SK-N-SH treated with all-trans-retinoic acid at 6 μM for 48 hours (cell line): ENCODE data around the gene TTC39C.

Experiments
- ATAC-seq: fragments of 200-7000 bp; cut with Tn5 transposase; 3 replicates; pipeline ENCODE4 v1.9.1; 2020; ENCODE audit warnings: mild to moderate bottlenecking, moderate library complexity
- ARNTL ChIP-seq: fragments of 450-650 bp; formaldehyde crosslinking; IDR thresholded peaks from 2 replicates; pipeline ENCODE4 v1.5.0; 2020; ENCODE audit warnings: low read depth, mild to moderate bottlenecking, moderate library complexity, borderline replicate concordance
- CSDC2 ChIP-seq: fragments of 250-450 bp; sonication (Bioruptor Pico); IDR thresholded peaks from 2 replicates; pipeline ENCODE4 v1.5.0; 2020; ENCODE audit warnings: mild to moderate bottlenecking, moderate library complexity
- ESRRG ChIP-seq: fragments of 250-450 bp; sonication (Bioruptor Pico); IDR thresholded peaks from 2 replicates; pipeline ENCODE4 v1.6.1; 2021; ENCODE audit warnings: mild to moderate bottlenecking
- GLIS3 ChIP-seq: fragments of 250-450 bp; sonication (Bioruptor Pico); IDR thresholded peaks from 2 replicates; pipeline ENCODE4 v1.5.0; 2020; ENCODE audit warnings: mild to moderate bottlenecking, moderate library complexity
- ISL1 ChIP-seq: fragments of 250-450 bp; sonication (Bioruptor Pico); IDR thresholded peaks from 2 replicates; pipeline ENCODE4 v2.1.2; 2022; ENCODE audit warnings: mild to moderate bottlenecking, moderate library complexity
- OSR1 ChIP-seq: fragments of 250-450 bp; sonication (Bioruptor Pico); IDR thresholded peaks from 2 replicates; pipeline ENCODE4 v1.8.0; 2022; ENCODE audit warnings: moderate library complexity, mild to moderate bottlenecking, inconsistent platforms
- POU6F1 ChIP-seq: fragments of 250-450 bp; sonication (Bioruptor Pico); IDR thresholded peaks from 2 replicates; pipeline ENCODE4 v1.8.0; 2021; ENCODE audit warnings: low read depth, mild to moderate bottlenecking, moderate library complexity, borderline replicate concordance
- RARB ChIP-seq: fragments of 250-450 bp; sonication (Bioruptor Pico); IDR thresholded peaks from 2 replicates; pipeline ENCODE4 v1.8.0; 2021; ENCODE audit warnings: mild to moderate bottlenecking, moderate library complexity
- SNAI2 ChIP-seq: fragments of 250-450 bp; sonication (Bioruptor Pico); IDR thresholded peaks from 2 replicates; pipeline ENCODE4 v1.5.0; 2020; ENCODE audit warnings: mild to moderate bottlenecking, moderate library complexity
- TSHZ2 ChIP-seq: fragments of 250-450 bp; sonication (Bioruptor Pico); IDR thresholded peaks from 2 replicates; pipeline ENCODE4 v1.5.0; 2020; ENCODE audit warnings: mild to moderate bottlenecking, moderate library complexity
- ZC3H10 ChIP-seq: fragments of 250-450 bp; sonication (Bioruptor Pico); IDR thresholded peaks from 2 replicates; pipeline ENCODE4 v1.5.1; 2021; ENCODE audit warnings: mild to moderate bottlenecking, moderate library complexity
- ZFP3 ChIP-seq: fragments of 250-450 bp; sonication (Bioruptor Pico); IDR thresholded peaks from 2 replicates; pipeline ENCODE4 v1.5.0; 2020; ENCODE audit warnings: mild to moderate bottlenecking, moderate library complexity
- ZFP30 ChIP-seq: fragments of 450-650 bp; formaldehyde crosslinking; IDR thresholded peaks from 2 replicates; pipeline ENCODE4 v1.5.0; 2022; ENCODE audit warnings: mild to moderate bottlenecking, moderate library complexity
- ZNF70 ChIP-seq: fragments of 450-650 bp; formaldehyde crosslinking; IDR thresholded peaks from 2 replicates; pipeline ENCODE4 v1.5.0; 2020; ENCODE audit warnings: mild to moderate bottlenecking, moderate library complexity
- ZNF8 ChIP-seq: fragments of 450-650 bp; formaldehyde crosslinking; IDR thresholded peaks from 2 replicates; pipeline ENCODE4 v1.5.0; 2020; ENCODE audit warnings: mild to moderate bottlenecking, moderate library complexity
- TF ChIP-seq, protein P1 (sequence below): fragments of 250-450 bp; sonication (Bioruptor Pico); IDR thresholded peaks from 2 replicates; pipeline ENCODE4 v1.5.1; 2021; ENCODE audit warnings: mild to moderate bottlenecking, moderate library complexity

Gene TTC39C

GRCh38 chr18:23969664-23970063 is 44.9 kb upstream of the TTC39C start (continued):
- TF ChIP-seq TSHZ2 (CRISPR knock-in tag) (no peak), ZC3H10 (CRISPR knock-in tag) (no peak), ZFP3 (no peak), CSDC2 (CRISPR knock-in tag) (no peak)
- TF ChIP-seq, protein P1, sequence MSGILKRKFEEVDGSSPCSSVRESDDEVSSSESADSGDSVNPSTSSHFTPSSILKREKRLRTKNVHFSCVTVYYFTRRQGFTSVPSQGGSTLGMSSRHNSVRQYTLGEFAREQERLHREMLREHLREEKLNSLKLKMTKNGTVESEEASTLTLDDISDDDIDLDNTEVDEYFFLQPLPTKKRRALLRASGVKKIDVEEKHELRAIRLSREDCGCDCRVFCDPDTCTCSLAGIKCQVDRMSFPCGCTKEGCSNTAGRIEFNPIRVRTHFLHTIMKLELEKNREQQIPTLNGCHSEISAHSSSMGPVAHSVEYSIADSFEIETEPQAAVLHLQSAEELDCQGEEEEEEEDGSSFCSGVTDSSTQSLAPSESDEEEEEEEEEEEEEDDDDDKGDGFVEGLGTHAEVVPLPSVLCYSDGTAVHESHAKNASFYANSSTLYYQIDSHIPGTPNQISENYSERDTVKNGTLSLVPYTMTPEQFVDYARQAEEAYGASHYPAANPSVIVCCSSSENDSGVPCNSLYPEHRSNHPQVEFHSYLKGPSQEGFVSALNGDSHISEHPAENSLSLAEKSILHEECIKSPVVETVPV: no peak
- TF ChIP-seq, all 23 proteins: peak for 0

DNA sequence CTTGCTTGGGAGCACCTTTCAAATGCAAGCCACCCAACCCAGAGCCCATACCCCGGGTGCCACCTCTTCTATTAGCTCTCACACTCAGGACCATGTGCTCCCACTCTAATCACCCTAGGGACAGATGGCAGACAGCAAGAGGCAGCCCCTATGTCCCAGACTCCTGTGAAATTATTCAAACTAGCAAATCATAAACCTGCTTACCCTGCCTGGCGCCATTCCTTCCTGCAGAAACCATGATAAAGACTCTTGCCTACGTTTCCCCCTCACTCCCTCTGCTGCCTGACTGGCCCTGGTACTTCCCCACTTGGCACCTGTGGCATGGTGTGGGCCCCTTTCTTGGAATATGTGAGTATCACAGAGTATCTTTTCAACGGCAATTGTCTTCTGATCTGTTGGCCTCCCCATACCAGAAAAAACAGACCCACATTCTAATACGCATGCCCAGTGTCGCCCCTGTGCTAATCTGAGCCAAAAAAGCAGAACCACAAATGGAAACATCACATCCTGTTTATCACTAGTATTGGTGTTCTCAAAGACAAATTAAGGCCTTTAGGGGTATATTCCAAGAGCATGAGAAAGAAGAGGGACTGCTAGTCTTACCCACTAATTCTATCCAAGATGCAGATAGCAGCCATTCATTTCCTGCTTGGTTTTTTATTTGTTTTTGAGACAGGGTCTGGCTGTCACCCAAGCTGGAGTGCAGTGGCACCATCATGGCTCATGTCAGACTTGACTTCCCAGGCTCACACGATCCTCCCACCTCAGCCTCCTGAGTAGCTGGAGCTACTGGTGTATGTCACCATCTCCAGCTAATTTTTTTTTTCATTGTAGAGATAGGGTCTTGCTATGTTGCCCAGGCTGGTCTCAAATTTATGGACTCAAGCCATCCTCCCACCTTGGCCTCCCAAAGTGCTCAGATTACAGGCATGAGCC is 44.1 kb upstream of the TTC39C start:
- TF ChIP-seq ZFP30 (CRISPR knock-in tag) (no peak), OSR1 (CRISPR knock-in tag) (no peak), ZFP3 (no peak), ISL1 (CRISPR knock-in tag) (no peak), TSHZ2 (CRISPR knock-in tag) (no peak), ZNF8 (CRISPR knock-in tag) (no peak), POU6F1 (CRISPR knock-in tag) (no peak)
- TF ChIP-seq, protein P1: no peak
- TF ChIP-seq, all 23 proteins: peak for 0
- no peak for ATAC-seq

DNA sequence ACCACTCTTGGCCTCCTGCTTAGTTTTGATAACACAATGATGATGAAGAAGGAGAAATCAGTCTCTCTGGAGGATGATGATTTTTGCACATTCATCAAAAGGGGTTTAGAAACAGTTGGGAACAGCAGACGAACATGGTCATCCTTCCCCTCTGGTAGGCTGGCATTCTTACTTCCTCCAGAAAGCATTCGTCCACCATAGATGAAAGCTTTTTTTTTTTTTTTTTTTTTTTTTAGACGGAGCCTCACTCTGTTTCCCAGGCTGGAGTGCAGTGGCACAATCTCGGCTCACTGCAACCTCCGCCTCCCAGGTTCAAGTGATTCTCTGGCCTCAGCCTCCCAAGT is 43.5 kb upstream of the TTC39C start:
- TF ChIP-seq ZFP30 (CRISPR knock-in tag) (no peak), ZNF70 (CRISPR knock-in tag) (no peak), ZC3H10 (CRISPR knock-in tag) (no peak)
- ATAC-seq: no peak

DNA sequence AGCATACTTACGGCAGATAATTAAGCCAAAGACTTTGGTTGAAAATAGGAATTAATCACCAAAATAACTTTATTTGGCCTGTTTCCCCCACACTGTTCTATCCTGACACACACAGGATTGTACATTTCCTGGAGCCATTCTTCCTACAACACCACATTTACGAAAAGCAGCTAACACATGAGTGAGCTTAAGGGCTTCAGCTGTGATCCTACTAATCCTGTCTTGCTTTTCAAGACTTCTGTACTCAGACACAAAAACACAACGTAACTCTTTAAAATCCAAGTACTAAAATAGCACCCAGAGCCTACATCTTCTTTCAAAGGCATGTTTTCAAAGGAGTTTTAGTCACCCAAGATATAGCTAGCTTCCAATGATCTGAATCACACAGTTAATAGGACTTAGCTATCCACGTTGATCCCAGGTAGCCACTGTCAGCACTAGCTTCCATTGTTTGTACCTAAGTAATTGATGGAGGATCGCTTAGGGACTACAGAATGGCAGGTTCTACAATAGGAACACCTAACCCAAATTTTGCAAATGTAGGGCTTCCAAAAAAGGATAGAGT is 42.8 kb upstream of the TTC39C start:
- no peak for ATAC-seq
- TF ChIP-seq OSR1 (CRISPR knock-in tag) (no peak), RARB (no peak), ARNTL (no peak), ZNF70 (CRISPR knock-in tag) (no peak), POU6F1 (CRISPR knock-in tag) (no peak), GLIS3 (CRISPR knock-in tag) (no peak), ZC3H10 (CRISPR knock-in tag) (no peak), SNAI2 (no peak), TSHZ2 (CRISPR knock-in tag) (no peak), CSDC2 (CRISPR knock-in tag) (no peak), ESRRG (no peak)
- TF ChIP-seq, protein P1: no peak
